ENCODE data around the gene ZXDC. TPM values are rescaled to one million over a fixed set of nuclear protein-coding genes. Genes with fewer than 3 reads are reported as not detected.

ZXDC gene
- total and polyA plus RNA-seq, 9 of the 15 experiments (the other 6 are each of a cell fraction or from before 2014, with no cell fraction given), result 0.59 to 13.4 (median 7.3) TPM

- Histone ChIP-seq H3K9me1 (ENCODE audit: control insufficient read depth, insufficient read depth, low read length) (no peaks in the 10 kb centered on the region), H3K9ac (ENCODE audit: insufficient read depth in 1 of 2, low read depth in 2 of 2, low read length in 2 of 2) (no peak overlapping the region; a peak in 1 of 4 replicates), H3K9me3 (replicated peaks; ENCODE audit: control insufficient read depth, insufficient read depth, low read depth, low read length) (no peaks in the 10 kb centered on the region), H3K27ac (ENCODE audit: extremely low read depth, low read depth, low read length) (no peak overlapping the region), H3K79me2 (ENCODE audit: control insufficient read depth, insufficient read depth, low read length) (no peaks in the 10 kb centered on the region), H3K4me2 (ENCODE audit: insufficient read depth, low read length) (no peak overlapping the region), H3K36me3 (ENCODE audit: control insufficient read depth, insufficient read depth, low read length) (no peaks in the 10 kb centered on the region), H3K4me1 (replicated peaks in 1 of 2; ENCODE audit: control insufficient read depth in 2 of 2, insufficient read depth in 2 of 2, low read length in 2 of 2) (peaks cover 0 to 11% of the 10 kb centered on the region in 2 experiments; a peak in 2 of 5 replicates), H3K27me3 (ENCODE audit: control insufficient read depth in 2 of 2, insufficient read depth in 2 of 2, low read length in 2 of 2) (peaks cover 2 to 33% of the 10 kb centered on the region in 2 experiments; a peak in 4 of 5 replicates), H3K4me3 (no peak overlapping the region), H4K20me1 (replicated peaks; ENCODE audit: control insufficient read depth, insufficient read depth, low read length) (no peaks in the 10 kb centered on the region; the same call in 1 of the 2 replicates), H2AFZ (ENCODE audit: low read depth, low read length) (no peak overlapping the region)
- ChIA-PET POLR2A (interaction anchor here (1.0 kb wide), 1 partner anchor 45 kb away, joined by 4 read pairs; no protein-coding TSS in a partner anchor), CTCF (ENCODE audit: low intra/inter-chr PET ratio) (no interaction called here)
- WGBS (ENCODE audit: insufficient coverage, low coverage, missing lambda C conversion rate), result 0% methylated on average over 12 of the region's 12 CpGs
- in situ Hi-C loops (cut with MboI) (no loop called here), intact Hi-C loops (cut with micrococcal nuclease) (no loop called here)
- ATAC-seq (no peak), FAIRE-seq (no peak), DNase-seq (ENCODE audit: extremely low read depth in 1 of 4, low spot score in 3 of 4) (no peak)
- TF ChIP-seq ZC3H8 (IDR thresholded peaks at IDR 0.05), result no peak
- BruUV-seq (replicated peaks), result no TSS peak
Observed at GRCh38 chr3:126512916-126513650, 37.4 kb upstream of the ZXDC start.

- no peak for FAIRE-seq
- peaks cover 2 to 37% of the 10 kb centered on the region in 2 experiments; a peak in 4 of 5 replicates for H3K27me3 ChIP-seq (ENCODE audit: control insufficient read depth in 2 of 2, insufficient read depth in 2 of 2, low read length in 2 of 2)
- H2AFZ ChIP-seq (ENCODE audit: low read depth, low read length), result no peak overlapping the region
- H3K4me2 ChIP-seq (ENCODE audit: insufficient read depth, low read length), result no peak overlapping the region
- no TSS peak for BruUV-seq (replicated peaks)
- ChIA-PET CTCF (ENCODE audit: low intra/inter-chr PET ratio) (no interaction called here), POLR2A (no interaction called here)
- H3K27ac ChIP-seq (ENCODE audit: extremely low read depth, low read depth, low read length), result no peak overlapping the region
- TF ChIP-seq MAFG (tag; conservative IDR thresholded peaks at IDR 0.05) (no peak), PHB2 (IDR thresholded peaks at IDR 0.05; ENCODE audit: low read depth) (no peak), PHF20 (IDR thresholded peaks at IDR 0.05; ENCODE audit: partially characterized antibody) (no peak), SOX6 (IDR thresholded peaks at IDR 0.05) (no peak)
- ATAC-seq, result no peak
- peaks cover 0 to 11% of the 10 kb centered on the region in 2 experiments; a peak in 2 of 5 replicates for H3K4me1 ChIP-seq (replicated peaks in 1 of 2; ENCODE audit: control insufficient read depth in 2 of 2, insufficient read depth in 2 of 2, low read length in 2 of 2)
- no peaks in the 10 kb centered on the region; the same call in 1 of the 2 replicates for H4K20me1 ChIP-seq (replicated peaks; ENCODE audit: control insufficient read depth, insufficient read depth, low read length)
- 2% methylated on average over 7 of the region's 7 CpGs for WGBS (ENCODE audit: insufficient coverage, low coverage, missing lambda C conversion rate)
- in situ Hi-C loops (cut with MboI), result no loop called here
- H3K79me2 ChIP-seq (ENCODE audit: control insufficient read depth, insufficient read depth, low read length), result no peaks in the 10 kb centered on the region
- H3K9me1 ChIP-seq (ENCODE audit: control insufficient read depth, insufficient read depth, low read length), result no peaks in the 10 kb centered on the region
- H3K4me3 ChIP-seq, result no peak overlapping the region
- H3K36me3 ChIP-seq (ENCODE audit: control insufficient read depth, insufficient read depth, low read length), result no peaks in the 10 kb centered on the region
- no peak overlapping the region for H3K9ac ChIP-seq (ENCODE audit: insufficient read depth in 1 of 2, low read depth in 2 of 2, low read length in 2 of 2)
- no peaks in the 10 kb centered on the region for H3K9me3 ChIP-seq (replicated peaks; ENCODE audit: control insufficient read depth, insufficient read depth, low read depth, low read length)
- intact Hi-C loops (cut with micrococcal nuclease), result no loop called here
- no peak for DNase-seq (ENCODE audit: extremely low read depth in 1 of 4, low spot score in 3 of 4)
Observed at GRCh38 chr3:126512026-126512425, 36.3 kb upstream of the ZXDC start.
